SK-N-SH treated with all-trans-retinoic acid at 6 μM for 48 hours (cell line): ENCODE data around the gene AP3D1.

Source experiments
- ATAC-seq: fragments of 200-7000 bp; cut with Tn5 transposase; 3 replicates; pipeline ENCODE4 v1.9.1; 2020; ENCODE audit warnings: mild to moderate bottlenecking, moderate library complexity
- ARNTL ChIP-seq: fragments of 450-650 bp; formaldehyde crosslinking; IDR thresholded peaks from 2 replicates; pipeline ENCODE4 v1.5.0; 2020; ENCODE audit warnings: low read depth, mild to moderate bottlenecking, moderate library complexity, borderline replicate concordance
- BACH2 ChIP-seq: fragments of 250-450 bp; sonication (Bioruptor Pico); IDR thresholded peaks from 2 replicates; pipeline ENCODE4 v1.9.0; 2021; ENCODE audit warnings: mild to moderate bottlenecking, borderline replicate concordance
- CSDC2 ChIP-seq: fragments of 250-450 bp; sonication (Bioruptor Pico); IDR thresholded peaks from 2 replicates; pipeline ENCODE4 v1.5.0; 2020; ENCODE audit warnings: mild to moderate bottlenecking, moderate library complexity
- ESRRG ChIP-seq: fragments of 250-450 bp; sonication (Bioruptor Pico); IDR thresholded peaks from 2 replicates; pipeline ENCODE4 v1.6.1; 2021; ENCODE audit warnings: mild to moderate bottlenecking
- ISL1 ChIP-seq: fragments of 250-450 bp; sonication (Bioruptor Pico); IDR thresholded peaks from 2 replicates; pipeline ENCODE4 v2.1.2; 2022; ENCODE audit warnings: mild to moderate bottlenecking, moderate library complexity
- OSR1 ChIP-seq: fragments of 250-450 bp; sonication (Bioruptor Pico); IDR thresholded peaks from 2 replicates; pipeline ENCODE4 v1.8.0; 2022; ENCODE audit warnings: moderate library complexity, mild to moderate bottlenecking, inconsistent platforms
- PPARA ChIP-seq: fragments of 250-450 bp; sonication (Bioruptor Pico); IDR thresholded peaks from 2 replicates; pipeline ENCODE4 v1.5.0; 2020; ENCODE audit warnings: mild to moderate bottlenecking, borderline replicate concordance
- RARB ChIP-seq: fragments of 250-450 bp; sonication (Bioruptor Pico); IDR thresholded peaks from 2 replicates; pipeline ENCODE4 v1.8.0; 2021; ENCODE audit warnings: mild to moderate bottlenecking, moderate library complexity
- SNAI2 ChIP-seq: fragments of 250-450 bp; sonication (Bioruptor Pico); IDR thresholded peaks from 2 replicates; pipeline ENCODE4 v1.5.0; 2020; ENCODE audit warnings: mild to moderate bottlenecking, moderate library complexity
- TCF4 ChIP-seq: fragments of 250-450 bp; sonication (Bioruptor Pico); IDR thresholded peaks from 2 replicates; pipeline ENCODE4 v1.8.0; 2021; ENCODE audit warnings: mild to moderate bottlenecking, moderate library complexity, borderline replicate concordance
- TOX ChIP-seq: fragments of 250-450 bp; sonication (Bioruptor Pico); IDR thresholded peaks from 2 replicates; pipeline ENCODE4 v1.8.0; 2021; ENCODE audit warnings: mild to moderate bottlenecking, moderate library complexity, borderline replicate concordance
- ZFP3 ChIP-seq: fragments of 250-450 bp; sonication (Bioruptor Pico); IDR thresholded peaks from 2 replicates; pipeline ENCODE4 v1.5.0; 2020; ENCODE audit warnings: mild to moderate bottlenecking, moderate library complexity
- ZNF70 ChIP-seq: fragments of 450-650 bp; formaldehyde crosslinking; IDR thresholded peaks from 2 replicates; pipeline ENCODE4 v1.5.0; 2020; ENCODE audit warnings: mild to moderate bottlenecking, moderate library complexity
- ZNF8 ChIP-seq: fragments of 450-650 bp; formaldehyde crosslinking; IDR thresholded peaks from 2 replicates; pipeline ENCODE4 v1.5.0; 2020; ENCODE audit warnings: mild to moderate bottlenecking, moderate library complexity
- TF ChIP-seq, protein P1 (sequence below): fragments of 250-450 bp; sonication (Bioruptor Pico); IDR thresholded peaks from 2 replicates; pipeline ENCODE4 v1.8.0; 2020; ENCODE audit warnings: mild to moderate bottlenecking, moderate library complexity, borderline replicate concordance
- TF ChIP-seq, protein P2 (sequence below): fragments of 250-450 bp; sonication (Bioruptor Pico); IDR thresholded peaks from 2 replicates; pipeline ENCODE4 v1.5.1; 2021; ENCODE audit warnings: mild to moderate bottlenecking, moderate library complexity
- TF ChIP-seq, protein P3 (sequence below): fragments of 250-450 bp; sonication (Bioruptor Pico); IDR thresholded peaks from 2 replicates; pipeline ENCODE4 v1.5.1; 2020; ENCODE audit warnings: low read depth, mild to moderate bottlenecking, moderate library complexity
- TF ChIP-seq, protein P4 (sequence below): fragments of 250-450 bp; sonication (Bioruptor Pico); IDR thresholded peaks from 2 replicates; pipeline ENCODE4 v1.8.0; 2021; ENCODE audit warnings: low read depth, mild to moderate bottlenecking, moderate library complexity, borderline replicate concordance
- TF ChIP-seq, protein P5 (sequence below): fragments of 250-450 bp; sonication (Bioruptor Pico); IDR thresholded peaks from 2 replicates; pipeline ENCODE4 v1.5.0; 2020; ENCODE audit warnings: mild to moderate bottlenecking, moderate library complexity

AP3D1 gene

DNA sequence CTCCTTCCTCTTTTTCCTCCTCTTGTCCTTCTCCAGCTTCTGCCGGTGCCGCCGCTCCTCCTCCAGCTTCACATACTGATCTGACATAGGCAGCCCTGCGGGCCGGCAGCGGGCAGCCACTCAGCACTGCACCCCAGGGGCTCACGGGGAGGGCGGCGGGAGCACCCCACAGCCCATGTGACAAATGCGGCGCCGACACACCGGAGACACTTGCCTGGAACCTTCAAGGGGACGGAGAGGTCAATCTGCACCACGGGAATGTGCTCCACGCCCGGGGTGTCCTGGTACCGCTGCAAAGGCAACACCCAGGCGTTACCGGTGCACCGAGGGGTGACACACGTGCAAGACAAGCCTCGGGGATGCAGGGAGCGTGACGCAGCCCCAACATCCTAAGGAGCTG, 36.0 kb downstream of the AP3D1 start:
- no peak for ATAC-seq
- TF ChIP-seq BACH2 (CRISPR knock-in tag) (no peak), SNAI2 (CRISPR knock-in tag) (no peak), ZNF8 (CRISPR knock-in tag) (no peak), ARNTL (CRISPR knock-in tag) (no peak), ZNF70 (no peak), PPARA (CRISPR knock-in tag) (no peak), OSR1 (CRISPR knock-in tag) (no peak)
- TF ChIP-seq, protein P1, sequence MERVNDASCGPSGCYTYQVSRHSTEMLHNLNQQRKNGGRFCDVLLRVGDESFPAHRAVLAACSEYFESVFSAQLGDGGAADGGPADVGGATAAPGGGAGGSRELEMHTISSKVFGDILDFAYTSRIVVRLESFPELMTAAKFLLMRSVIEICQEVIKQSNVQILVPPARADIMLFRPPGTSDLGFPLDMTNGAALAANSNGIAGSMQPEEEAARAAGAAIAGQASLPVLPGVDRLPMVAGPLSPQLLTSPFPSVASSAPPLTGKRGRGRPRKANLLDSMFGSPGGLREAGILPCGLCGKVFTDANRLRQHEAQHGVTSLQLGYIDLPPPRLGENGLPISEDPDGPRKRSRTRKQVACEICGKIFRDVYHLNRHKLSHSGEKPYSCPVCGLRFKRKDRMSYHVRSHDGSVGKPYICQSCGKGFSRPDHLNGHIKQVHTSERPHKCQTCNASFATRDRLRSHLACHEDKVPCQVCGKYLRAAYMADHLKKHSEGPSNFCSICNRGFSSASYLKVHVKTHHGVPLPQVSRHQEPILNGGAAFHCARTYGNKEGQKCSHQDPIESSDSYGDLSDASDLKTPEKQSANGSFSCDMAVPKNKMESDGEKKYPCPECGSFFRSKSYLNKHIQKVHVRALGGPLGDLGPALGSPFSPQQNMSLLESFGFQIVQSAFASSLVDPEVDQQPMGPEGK (CRISPR knock-in tag), result no peak
- TF ChIP-seq, protein P2, sequence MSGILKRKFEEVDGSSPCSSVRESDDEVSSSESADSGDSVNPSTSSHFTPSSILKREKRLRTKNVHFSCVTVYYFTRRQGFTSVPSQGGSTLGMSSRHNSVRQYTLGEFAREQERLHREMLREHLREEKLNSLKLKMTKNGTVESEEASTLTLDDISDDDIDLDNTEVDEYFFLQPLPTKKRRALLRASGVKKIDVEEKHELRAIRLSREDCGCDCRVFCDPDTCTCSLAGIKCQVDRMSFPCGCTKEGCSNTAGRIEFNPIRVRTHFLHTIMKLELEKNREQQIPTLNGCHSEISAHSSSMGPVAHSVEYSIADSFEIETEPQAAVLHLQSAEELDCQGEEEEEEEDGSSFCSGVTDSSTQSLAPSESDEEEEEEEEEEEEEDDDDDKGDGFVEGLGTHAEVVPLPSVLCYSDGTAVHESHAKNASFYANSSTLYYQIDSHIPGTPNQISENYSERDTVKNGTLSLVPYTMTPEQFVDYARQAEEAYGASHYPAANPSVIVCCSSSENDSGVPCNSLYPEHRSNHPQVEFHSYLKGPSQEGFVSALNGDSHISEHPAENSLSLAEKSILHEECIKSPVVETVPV (CRISPR knock-in tag), result no peak
- TF ChIP-seq, all 23 proteins: peak for 0

DNA sequence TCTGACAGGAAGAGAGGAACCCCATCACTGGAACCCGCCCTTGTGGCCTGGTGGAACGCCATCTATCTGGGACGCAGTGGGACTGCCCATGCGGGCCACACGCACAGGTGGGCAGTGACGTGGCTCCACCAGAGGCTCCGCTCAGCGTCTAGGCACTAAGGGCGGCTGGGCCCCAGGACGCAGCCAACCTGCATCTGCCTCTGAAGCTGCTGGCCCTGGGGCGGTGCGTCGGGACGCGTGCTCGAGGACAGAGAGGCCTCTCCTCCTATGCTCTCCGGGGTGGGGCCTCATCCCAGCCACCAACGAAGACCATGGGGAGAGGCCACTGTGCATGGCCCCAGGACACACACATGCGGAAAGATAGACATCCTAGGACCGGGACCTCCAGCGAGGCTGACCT, 36.5 kb downstream of the AP3D1 start:
- ATAC-seq, result no peak
- TF ChIP-seq RARB (CRISPR knock-in tag) (no peak), OSR1 (CRISPR knock-in tag) (no peak), ESRRG (no peak), TOX (CRISPR knock-in tag) (no peak), ZFP3 (CRISPR knock-in tag) (no peak), ISL1 (CRISPR knock-in tag) (no peak), ZNF70 (no peak), SNAI2 (CRISPR knock-in tag) (no peak), PPARA (CRISPR knock-in tag) (no peak), TCF4 (CRISPR knock-in tag) (no peak), CSDC2 (CRISPR knock-in tag) (no peak)
- TF ChIP-seq, protein P3, sequence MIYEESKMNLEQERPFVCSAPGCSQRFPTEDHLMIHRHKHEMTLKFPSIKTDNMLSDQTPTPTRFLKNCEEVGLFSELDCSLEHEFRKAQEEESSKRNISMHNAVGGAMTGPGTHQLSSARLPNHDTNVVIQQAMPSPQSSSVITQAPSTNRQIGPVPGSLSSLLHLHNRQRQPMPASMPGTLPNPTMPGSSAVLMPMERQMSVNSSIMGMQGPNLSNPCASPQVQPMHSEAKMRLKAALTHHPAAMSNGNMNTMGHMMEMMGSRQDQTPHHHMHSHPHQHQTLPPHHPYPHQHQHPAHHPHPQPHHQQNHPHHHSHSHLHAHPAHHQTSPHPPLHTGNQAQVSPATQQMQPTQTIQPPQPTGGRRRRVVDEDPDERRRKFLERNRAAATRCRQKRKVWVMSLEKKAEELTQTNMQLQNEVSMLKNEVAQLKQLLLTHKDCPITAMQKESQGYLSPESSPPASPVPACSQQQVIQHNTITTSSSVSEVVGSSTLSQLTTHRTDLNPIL (CRISPR knock-in tag), result no peak
- TF ChIP-seq, protein P2 (CRISPR knock-in tag), result no peak
- TF ChIP-seq, protein P1 (CRISPR knock-in tag), result no peak
- TF ChIP-seq, protein P4, sequence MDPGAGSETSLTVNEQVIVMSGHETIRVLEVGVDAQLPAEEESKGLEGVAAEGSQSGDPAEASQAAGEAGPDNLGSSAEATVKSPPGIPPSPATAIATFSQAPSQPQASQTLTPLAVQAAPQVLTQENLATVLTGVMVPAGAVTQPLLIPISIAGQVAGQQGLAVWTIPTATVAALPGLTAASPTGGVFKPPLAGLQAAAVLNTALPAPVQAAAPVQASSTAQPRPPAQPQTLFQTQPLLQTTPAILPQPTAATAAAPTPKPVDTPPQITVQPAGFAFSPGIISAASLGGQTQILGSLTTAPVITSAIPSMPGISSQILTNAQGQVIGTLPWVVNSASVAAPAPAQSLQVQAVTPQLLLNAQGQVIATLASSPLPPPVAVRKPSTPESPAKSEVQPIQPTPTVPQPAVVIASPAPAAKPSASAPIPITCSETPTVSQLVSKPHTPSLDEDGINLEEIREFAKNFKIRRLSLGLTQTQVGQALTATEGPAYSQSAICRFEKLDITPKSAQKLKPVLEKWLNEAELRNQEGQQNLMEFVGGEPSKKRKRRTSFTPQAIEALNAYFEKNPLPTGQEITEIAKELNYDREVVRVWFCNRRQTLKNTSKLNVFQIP, result no peak

DNA sequence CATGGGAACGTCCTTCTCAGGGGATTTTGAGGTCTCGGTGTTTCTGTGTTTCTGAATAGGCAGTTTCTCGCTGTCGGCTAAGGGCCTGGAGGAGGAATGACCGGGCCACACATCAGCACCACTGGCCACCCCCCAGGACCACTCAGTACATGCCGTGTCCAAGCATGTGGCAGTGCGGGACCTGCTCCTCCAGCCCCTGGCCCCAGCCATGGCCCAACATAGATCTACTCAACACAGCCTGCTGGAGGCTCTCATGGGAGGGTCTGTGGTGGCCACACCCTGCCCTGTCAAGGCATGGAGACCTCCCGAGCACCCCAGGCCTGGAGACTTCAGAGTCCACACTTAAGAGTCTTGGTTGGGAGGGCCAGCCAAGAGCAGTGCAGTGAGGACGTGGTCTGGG, 37.1 kb downstream of the AP3D1 start:
- no peak for ATAC-seq
- TF ChIP-seq TCF4 (CRISPR knock-in tag), result no peak
- TF ChIP-seq, protein P3 (CRISPR knock-in tag), result no peak
- TF ChIP-seq, protein P2 (CRISPR knock-in tag), result no peak
- no peak for TF ChIP-seq ZNF70
- TF ChIP-seq ZNF8 (CRISPR knock-in tag), result no peak
- TF ChIP-seq CSDC2 (CRISPR knock-in tag), result no peak
- TF ChIP-seq ESRRG, result no peak
- TF ChIP-seq, protein P5, sequence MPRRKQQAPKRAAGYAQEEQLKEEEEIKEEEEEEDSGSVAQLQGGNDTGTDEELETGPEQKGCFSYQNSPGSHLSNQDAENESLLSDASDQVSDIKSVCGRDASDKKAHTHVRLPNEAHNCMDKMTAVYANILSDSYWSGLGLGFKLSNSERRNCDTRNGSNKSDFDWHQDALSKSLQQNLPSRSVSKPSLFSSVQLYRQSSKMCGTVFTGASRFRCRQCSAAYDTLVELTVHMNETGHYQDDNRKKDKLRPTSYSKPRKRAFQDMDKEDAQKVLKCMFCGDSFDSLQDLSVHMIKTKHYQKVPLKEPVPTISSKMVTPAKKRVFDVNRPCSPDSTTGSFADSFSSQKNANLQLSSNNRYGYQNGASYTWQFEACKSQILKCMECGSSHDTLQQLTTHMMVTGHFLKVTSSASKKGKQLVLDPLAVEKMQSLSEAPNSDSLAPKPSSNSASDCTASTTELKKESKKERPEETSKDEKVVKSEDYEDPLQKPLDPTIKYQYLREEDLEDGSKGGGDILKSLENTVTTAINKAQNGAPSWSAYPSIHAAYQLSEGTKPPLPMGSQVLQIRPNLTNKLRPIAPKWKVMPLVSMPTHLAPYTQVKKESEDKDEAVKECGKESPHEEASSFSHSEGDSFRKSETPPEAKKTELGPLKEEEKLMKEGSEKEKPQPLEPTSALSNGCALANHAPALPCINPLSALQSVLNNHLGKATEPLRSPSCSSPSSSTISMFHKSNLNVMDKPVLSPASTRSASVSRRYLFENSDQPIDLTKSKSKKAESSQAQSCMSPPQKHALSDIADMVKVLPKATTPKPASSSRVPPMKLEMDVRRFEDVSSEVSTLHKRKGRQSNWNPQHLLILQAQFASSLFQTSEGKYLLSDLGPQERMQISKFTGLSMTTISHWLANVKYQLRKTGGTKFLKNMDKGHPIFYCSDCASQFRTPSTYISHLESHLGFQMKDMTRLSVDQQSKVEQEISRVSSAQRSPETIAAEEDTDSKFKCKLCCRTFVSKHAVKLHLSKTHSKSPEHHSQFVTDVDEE (CRISPR knock-in tag), result no peak
- TF ChIP-seq TOX (CRISPR knock-in tag), result no peak
